H1 (cell line): ENCODE results near the gene TRIM10. TPM values are rescaled to one million over a fixed set of nuclear protein-coding genes. Genes with fewer than 3 reads are reported as not detected.

Experiments
- CTCF ChIA-PET: fragments of 300-600 bp; sonication (Branson Sonifier 250); formaldehyde crosslinking; loops from one replicate; lab custom pipeline; 2021; ENCODE audit not compliant: partially characterized antibody; lab: Charles Lee
- POLR2A ChIA-PET: fragments of 300-600 bp; sonication (Branson Sonifier 250); formaldehyde crosslinking; loops from one replicate; lab custom pipeline; 2021; ENCODE audit warnings: inconsistent platforms; ENCODE audit not compliant: partially characterized antibody; lab: Charles Lee
- DNase-seq, 2 experiments: peaks; one replicate each; pipeline versions ENCODE4 v3.0.0 to v3.0.0-alpha.2; 2010 to 2022; ENCODE audit warnings: low spot score in 2 of 2, low read depth in 1 of 2, mixed read lengths in 1 of 2
- FAIRE-seq: peaks from 2 replicates; lab custom pipeline; 2011; peaks lifted over from hg19 to GRCh38; lab: Jason Lieb, UNC
- H2AFZ ChIP-seq: 2 replicates; pipeline ENCODE4 v1.8.1; 2012; ENCODE audit warnings: low read length, inconsistent platforms
- H2AK5ac ChIP-seq: 2 replicates; pipeline ENCODE4 v1.6.1; 2013; ENCODE audit warnings: low read depth, low read length
- H2BK120ac ChIP-seq: replicated peaks from 2 replicates; pipeline ENCODE3; 2013; ENCODE audit warnings: low read depth, low read length, inconsistent platforms
- H2BK12ac ChIP-seq: 2 replicates; pipeline ENCODE4 v1.6.1; 2013; ENCODE audit warnings: low read depth, low read length
- H2BK15ac ChIP-seq: 2 replicates; pipeline ENCODE4 v1.6.1; 2013; ENCODE audit warnings: low read length
- H2BK20ac ChIP-seq: 2 replicates; pipeline ENCODE4 v1.6.1; 2013; ENCODE audit warnings: low read length
- H2BK5ac ChIP-seq: 2 replicates; pipeline ENCODE4 v1.6.1; 2013; ENCODE audit warnings: low read depth, low read length
- H3K14ac ChIP-seq: 2 replicates; pipeline ENCODE4 v1.6.1; 2013; ENCODE audit warnings: inconsistent platforms; ENCODE audit not compliant: insufficient read length
- H3K18ac ChIP-seq: 2 replicates; pipeline ENCODE4 v1.6.1; 2013; ENCODE audit warnings: low read length; ENCODE audit errors: extremely low read depth
- H3K23ac ChIP-seq: 2 replicates; pipeline ENCODE4 v1.6.1; 2013; ENCODE audit warnings: inconsistent platforms; ENCODE audit not compliant: insufficient read length
- H3K23me2 ChIP-seq: 2 replicates; pipeline ENCODE4 v1.6.1; 2013; ENCODE audit warnings: low read depth, low read length
- H3K27ac ChIP-seq: 2 replicates; pipeline ENCODE4 v1.6.1; 2011; ENCODE audit warnings: low read depth, low read length, inconsistent platforms
- H3K27me3 ChIP-seq, 4 experiments: replicated peaks in 1 of 4; 1 replicate in 1 of 4; 2 replicates in 3 of 4; pipeline versions ENCODE4 v1.6.1 to v1.8.1; 2011 to 2013; ENCODE audit warnings: low read length in 3 of 4, mild to moderate bottlenecking in 3 of 4, inconsistent platforms in 2 of 4, mixed read lengths in 2 of 4, moderate library complexity in 1 of 4; ENCODE audit not compliant: control insufficient read depth in 3 of 4, insufficient read depth in 3 of 4; ENCODE audit errors: extremely low read depth in 1 of 4
- H3K36me3 ChIP-seq, 4 experiments: 2 replicates each; pipeline versions ENCODE4 v1.6.1 to v1.8.1; 2011 to 2013; ENCODE audit warnings: mild to moderate bottlenecking in 4 of 4, low read length in 3 of 4, moderate library complexity in 2 of 4, control low read depth in 1 of 4, inconsistent platforms in 1 of 4; ENCODE audit not compliant: insufficient read depth in 4 of 4, control insufficient read depth in 2 of 4
- H3K4ac ChIP-seq: replicated peaks from 2 replicates; pipeline ENCODE3; 2013; ENCODE audit warnings: low read length, low read depth, mixed read lengths, inconsistent platforms; ENCODE audit not compliant: insufficient read length
- H3K4me1 ChIP-seq, 4 experiments: replicated peaks in 1 of 4; 1 replicate in 1 of 4; 2 replicates in 3 of 4; pipeline versions ENCODE4 v1.6.1 to v1.8.1; 2011 to 2013; ENCODE audit warnings: low read length in 3 of 4, inconsistent platforms in 2 of 4, mixed read lengths in 1 of 4; ENCODE audit not compliant: insufficient read depth in 4 of 4, control insufficient read depth in 3 of 4
- H3K4me2 ChIP-seq, 2 experiments: 2 replicates each; pipeline versions ENCODE4 v1.6.1 to v1.8.1; 2011 to 2013; ENCODE audit warnings: low read depth in 2 of 2, low read length in 2 of 2, control low read depth in 1 of 2, inconsistent platforms in 1 of 2, mild to moderate bottlenecking in 1 of 2; ENCODE audit not compliant: insufficient read depth in 1 of 2
- H3K4me3 ChIP-seq, 4 experiments: fragments of 200-600, 300-600 bp in 1 of 4; sonication (generic), shearing (Covaris generic), sonication (Bioruptor Twin) in 1 of 4; 2 replicates each; pipeline versions ENCODE4 v1.5.1 to v1.8.1; 2011 to 2016; ENCODE audit warnings: low read length in 4 of 4, low read depth in 3 of 4, control low read depth in 2 of 4, inconsistent platforms in 2 of 4, mild to moderate bottlenecking in 2 of 4, mixed read lengths in 1 of 4, moderate library complexity in 1 of 4; ENCODE audit not compliant: insufficient read depth in 2 of 4; ENCODE audit errors: extremely low read depth in 1 of 4
- H3K56ac ChIP-seq: replicated peaks from 2 replicates; pipeline ENCODE3; 2013; ENCODE audit warnings: low read depth, mild to moderate bottlenecking, mixed read lengths, low read length, inconsistent platforms; ENCODE audit not compliant: insufficient read length
- H3K79me1 ChIP-seq: 2 replicates; pipeline ENCODE4 v1.6.1; 2013; ENCODE audit warnings: low read depth, low read length, control low read depth
- H3K79me2 ChIP-seq, 2 experiments: 2 replicates each; pipeline versions ENCODE4 v1.6.1 to v1.8.1; 2012 to 2013; ENCODE audit warnings: low read length in 2 of 2, mild to moderate bottlenecking in 2 of 2, inconsistent platforms in 1 of 2; ENCODE audit not compliant: insufficient read depth in 2 of 2, control insufficient read depth in 1 of 2
- H3K9ac ChIP-seq, 4 experiments: replicated peaks in 1 of 4; 1 replicate in 1 of 4; 2 replicates in 3 of 4; pipeline versions ENCODE4 v1.6.1 to v1.8.1; 2011 to 2013; ENCODE audit warnings: low read depth in 3 of 4, low read length in 3 of 4, control low read depth in 2 of 4, mild to moderate bottlenecking in 2 of 4, moderate library complexity in 2 of 4, inconsistent platforms in 1 of 4; ENCODE audit errors: extremely low read depth in 1 of 4
- H3K9me3 ChIP-seq, 2 experiments: 2 replicates each; pipeline versions ENCODE4 v1.6.1 to v1.8.1; 2012 to 2013; ENCODE audit warnings: mild to moderate bottlenecking in 2 of 2, moderate library complexity in 2 of 2, control low read depth in 1 of 2, inconsistent platforms in 1 of 2, low read depth in 1 of 2, low read length in 1 of 2, mixed read lengths in 1 of 2; ENCODE audit not compliant: insufficient read depth in 2 of 2
- H4K20me1 ChIP-seq, 2 experiments: replicated peaks in 1 of 2; 2 replicates each; pipeline versions ENCODE3 to v1.8.1; 2011 to 2013; ENCODE audit warnings: inconsistent platforms in 2 of 2, low read length in 2 of 2, mild to moderate bottlenecking in 1 of 2; ENCODE audit not compliant: insufficient read depth in 2 of 2, control insufficient read depth in 1 of 2
- H4K5ac ChIP-seq: 2 replicates; pipeline ENCODE4 v1.6.1; 2013; ENCODE audit warnings: low read length, low read depth, mixed read lengths, inconsistent platforms; ENCODE audit not compliant: insufficient read length
- H4K8ac ChIP-seq: 2 replicates; pipeline ENCODE4 v1.8.0; 2013; ENCODE audit warnings: mild to moderate bottlenecking, moderate library complexity, low read length, inconsistent platforms; ENCODE audit not compliant: insufficient read depth; ENCODE audit errors: extremely low read depth
- H4K91ac ChIP-seq: replicated peaks from 2 replicates; pipeline ENCODE3; 2013; ENCODE audit warnings: low read length, mixed read lengths, inconsistent platforms; ENCODE audit not compliant: insufficient read length
- CBX8 ChIP-seq: fragments of 300-800, 300-1000 bp; sonication (generic); IDR thresholded peaks from 2 replicates; pipeline ENCODE4 v1.7.1; 2016; ENCODE audit warnings: low read depth, low read length, borderline replicate concordance
- ZNF274 ChIP-seq: IDR thresholded peaks from 2 replicates; pipeline ENCODE4 v1.7.0; 2012; ENCODE audit warnings: low read length, borderline replicate concordance; ENCODE audit errors: extremely low read depth
- WGBS, 2 experiments: shearing (Covaris generic) in 1 of 2; methylation state at CpG; one replicate each; pipeline versions ENCODE4 v1.1.6 to v1.1.7; 2013 to 2015; ENCODE audit warnings: low lambda C conversion rate in 2 of 2, mixed read lengths in 2 of 2, inconsistent platforms in 1 of 2, low coverage in 1 of 2, missing lambda C conversion rate in 1 of 2; ENCODE audit not compliant: insufficient replicate concordance in 2 of 2, insufficient coverage in 1 of 2, insufficient read length in 1 of 2; ENCODE audit errors: extremely low coverage in 1 of 2, missing lambda C conversion rate in 1 of 2; 5-methylcytosine and 5-hydroxymethylcytosine counted together
- polyA plus RNA-seq, 7 experiments: library from polyadenylated mRNA; depleted of rRNA in 3 of 7; stranded (reverse) in 5 of 7; unstranded in 2 of 7; fragments of >200 nt in 5 of 7; fragments of 200-250 nt in 2 of 7; gene quantifications; 1 replicate in 5 of 7; 2 replicates in 1 of 7; 4 replicates in 1 of 7; pipeline versions ENCODE4 v1.2.1 to v1.2.3, GENCODE V29; 2011 to 2013; ENCODE audit warnings: missing spikeins in 2 of 7, mixed read lengths in 2 of 7
- total RNA-seq: library from RNA; stranded (reverse); fragmentation: NEBNext Ultra II Directional; extraction: Animal tissue kit (Norgen Biotek cat#: 25700); gene quantifications from 2 replicates; pipeline ENCODE4 v1.2.1, GENCODE V29; 2021

TRIM10 gene
- total and polyA plus RNA-seq, 2 of the 8 experiments (the other 6 are each of a cell fraction or from before 2014, with no cell fraction given): 0.06 TPM; not detected in 1

DNA sequence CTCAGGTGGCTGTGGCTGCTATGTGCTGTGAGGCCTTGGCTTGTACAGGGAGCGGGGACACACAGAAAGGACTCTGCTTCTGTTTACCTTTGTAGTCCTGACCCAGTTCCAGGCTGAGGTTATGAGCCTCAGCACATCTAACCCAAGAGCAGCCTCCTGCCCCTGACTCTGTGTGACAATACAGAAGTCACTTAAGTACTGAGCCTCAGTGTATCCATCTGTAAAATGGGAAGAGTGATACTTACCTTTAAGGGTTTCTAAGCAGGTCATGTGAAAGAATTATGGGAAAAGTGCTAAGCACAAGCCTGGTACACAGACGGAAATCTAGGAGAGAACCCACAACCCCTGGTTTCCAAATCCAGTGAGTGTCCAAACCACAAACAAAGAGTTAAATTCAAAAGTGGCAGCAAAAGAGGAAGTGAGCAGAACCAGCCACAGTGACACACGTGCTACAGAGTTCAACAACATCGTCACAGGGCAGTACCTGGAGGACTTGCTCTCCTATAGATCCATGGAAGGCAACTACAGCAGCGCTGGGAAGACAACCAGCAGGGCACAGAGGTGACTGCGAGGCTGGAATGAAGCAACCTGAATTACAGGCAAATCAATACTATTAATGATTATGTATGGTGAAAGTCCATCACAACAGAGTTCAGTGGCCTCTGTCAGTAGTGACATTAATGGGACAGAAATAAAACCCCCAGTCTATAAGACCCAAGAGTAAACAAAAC is 39.7 kb upstream of the TRIM10 start:
- peaks cover 4 to 10% of the 10 kb centered on the region in 2 experiments for H4K20me1 ChIP-seq
- H3K23me2 ChIP-seq: no peaks in the 10 kb centered on the region
- H3K56ac ChIP-seq: no peak overlapping the region
- DNase-seq: no peak
- H3K79me2 ChIP-seq: peaks cover 0 to 21% of the 10 kb centered on the region in 2 experiments; a peak in 2 of 4 replicates
- no peak overlapping the region; the same call in 1 of the 2 replicates for H2BK5ac ChIP-seq
- no peak overlapping the region for H3K4me3 ChIP-seq
- H3K23ac ChIP-seq: no peak overlapping the region
- H2BK120ac ChIP-seq: no peak overlapping the region
- no peak overlapping the region for H4K5ac ChIP-seq
- ChIA-PET CTCF (no interaction called here), POLR2A (no interaction called here)
- no peak overlapping the region for H4K8ac ChIP-seq
- no peak overlapping the region for H3K9ac ChIP-seq
- H2BK15ac ChIP-seq: no peak overlapping the region
- no peak overlapping the region for H2AK5ac ChIP-seq
- no peak overlapping the region; a peak in 1 of 4 replicates for H3K4me2 ChIP-seq
- no peak overlapping the region for H2AFZ ChIP-seq
- no peaks in the 10 kb centered on the region for H3K9me3 ChIP-seq
- no peak overlapping the region for H4K91ac ChIP-seq
- H3K4me1 ChIP-seq: peaks cover 0 to 6% (median 3%) of the 10 kb centered on the region in 4 experiments; a peak in 2 of 7 replicates
- H2BK12ac ChIP-seq: no peak overlapping the region
- no peaks in the 10 kb centered on the region; the same call in 1 of the 2 replicates for H3K79me1 ChIP-seq
- H3K4ac ChIP-seq: no peak overlapping the region
- no peak overlapping the region for H2BK20ac ChIP-seq
- H3K18ac ChIP-seq: no peak overlapping the region
- TF ChIP-seq CBX8: no peak
- TF ChIP-seq ZNF274: no peak
- H3K36me3 ChIP-seq: peaks cover 12 to 35% (median 28%) of the 10 kb centered on the region in 4 experiments; a peak in 7 of 8 replicates
- no peak overlapping the region for H3K27ac ChIP-seq
- no peak overlapping the region for H3K14ac ChIP-seq
- H3K27me3 ChIP-seq: no peaks in the 10 kb centered on the region
- WGBS, 2 experiments: 93% methylated on average over 6 of the region's 6 CpGs; no CpG with 5 or more reads in 1 of the 2 experiments
- FAIRE-seq: no peak
